ENCODE measurements around the gene CDKAL1.

- TF ChIP-seq ZFP3 (CRISPR knock-in tag; IDR thresholded peaks at IDR 0.05) (no peak), TSHZ2 (CRISPR knock-in tag; IDR thresholded peaks at IDR 0.05) (no peak), PATZ1 (CRISPR knock-in tag; IDR thresholded peaks at IDR 0.05; ENCODE audit: borderline replicate concordance) (no peak), ISL1 (CRISPR knock-in tag; IDR thresholded peaks at IDR 0.05) (no peak), ZNF70 (CRISPR knock-in tag; IDR thresholded peaks at IDR 0.05) (no peak), PPARA (CRISPR knock-in tag; IDR thresholded peaks at IDR 0.05; ENCODE audit: borderline replicate concordance) (no peak), ZNF565 (CRISPR knock-in tag; conservative IDR thresholded peaks at IDR 0.05; ENCODE audit: low read depth) (no peak), TCF4 (CRISPR knock-in tag; IDR thresholded peaks at IDR 0.05; ENCODE audit: borderline replicate concordance) (no peak), TOX (CRISPR knock-in tag; IDR thresholded peaks at IDR 0.05; ENCODE audit: borderline replicate concordance) (no peak), GLIS3 (CRISPR knock-in tag; IDR thresholded peaks at IDR 0.05) (no peak)
- TF ChIP-seq, protein P1, sequence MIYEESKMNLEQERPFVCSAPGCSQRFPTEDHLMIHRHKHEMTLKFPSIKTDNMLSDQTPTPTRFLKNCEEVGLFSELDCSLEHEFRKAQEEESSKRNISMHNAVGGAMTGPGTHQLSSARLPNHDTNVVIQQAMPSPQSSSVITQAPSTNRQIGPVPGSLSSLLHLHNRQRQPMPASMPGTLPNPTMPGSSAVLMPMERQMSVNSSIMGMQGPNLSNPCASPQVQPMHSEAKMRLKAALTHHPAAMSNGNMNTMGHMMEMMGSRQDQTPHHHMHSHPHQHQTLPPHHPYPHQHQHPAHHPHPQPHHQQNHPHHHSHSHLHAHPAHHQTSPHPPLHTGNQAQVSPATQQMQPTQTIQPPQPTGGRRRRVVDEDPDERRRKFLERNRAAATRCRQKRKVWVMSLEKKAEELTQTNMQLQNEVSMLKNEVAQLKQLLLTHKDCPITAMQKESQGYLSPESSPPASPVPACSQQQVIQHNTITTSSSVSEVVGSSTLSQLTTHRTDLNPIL (CRISPR knock-in tag; IDR thresholded peaks at IDR 0.05; ENCODE audit: low read depth), result no peak
Measured at GRCh38 chr6:20933057-20933788, 399.0 kb downstream of the CDKAL1 start.

Data from SK-N-SH treated with all-trans-retinoic acid at 6 μM for 48 hours (cell line).